Ishikawa (cell line): ENCODE measurements around the gene P3H2.
A peak's percentile ranks its signal among the peaks of the same experiment; 100 is the strongest.

Experiments
- CEBPB ChIP-seq: IDR thresholded peaks from 2 replicates; pipeline ENCODE4 v1.6.1; 2012
- CREB1 ChIP-seq: IDR thresholded peaks from 2 replicates; pipeline ENCODE4 v1.6.1; 2012; ENCODE audit warnings: low read depth
- EGR1 ChIP-seq: IDR thresholded peaks from 2 replicates; pipeline ENCODE4 v1.6.1; 2012
- EP300 ChIP-seq: IDR thresholded peaks from 2 replicates; pipeline ENCODE4 v1.6.1; 2012; ENCODE audit warnings: borderline replicate concordance
- FOXM1 ChIP-seq: IDR thresholded peaks from 2 replicates; pipeline ENCODE4 v1.6.1; 2012; ENCODE audit warnings: low read depth, borderline replicate concordance
- MAX ChIP-seq: IDR thresholded peaks from 2 replicates; pipeline ENCODE4 v1.6.1; 2012
- RAD21 ChIP-seq: IDR thresholded peaks from 2 replicates; pipeline ENCODE4 v1.6.1; 2012; ENCODE audit warnings: low read depth
- TAF1 ChIP-seq: IDR thresholded peaks from 2 replicates; pipeline ENCODE4 v1.6.1; 2012; ENCODE audit warnings: low read depth, mild to moderate bottlenecking
- TEAD4 ChIP-seq: IDR thresholded peaks from 2 replicates; pipeline ENCODE4 v1.6.1; 2012
- USF1 ChIP-seq: IDR thresholded peaks from 2 replicates; pipeline ENCODE4 v1.6.1; 2012
- YY1 ChIP-seq: IDR thresholded peaks from 2 replicates; pipeline ENCODE4 v1.6.1; 2012; ENCODE audit warnings: low read depth

- TF ChIP-seq EP300 = peak; percentile 69; the same call in 1 of the 2 replicates
- TF ChIP-seq EGR1 = no peak
- TF ChIP-seq YY1 = no peak
- TF ChIP-seq FOXM1 = no peak
- no peak for TF ChIP-seq TAF1
- peak; percentile 26; the same call in 1 of the 2 replicates for TF ChIP-seq MAX
- no peak for TF ChIP-seq CREB1
- TF ChIP-seq RAD21 = no peak
- no peak for TF ChIP-seq CEBPB
- TF ChIP-seq TEAD4 = peak; percentile 85
- TF ChIP-seq USF1 = no peak
Measured at GRCh38 chr3:190012314-190012782, 108.3 kb downstream of the P3H2 start.
